GM12875 (cell line): ENCODE measurements around the gene FBN2.

Experiments used
- H3K4me3 ChIP-seq: one replicate; pipeline ENCODE4 v1.5.1; 2011; ENCODE audit warnings: low read depth, low read length, control low read depth
- TF ChIP-seq, protein P1 (sequence below): IDR thresholded peaks from 2 replicates; pipeline ENCODE4 v1.5.1; 2011; ENCODE audit warnings: low read depth, mild to moderate bottlenecking, control low read depth, inconsistent platforms, low read length, moderate library complexity, borderline replicate concordance; ENCODE audit not compliant: insufficient read depth

FBN2 gene

DNA sequence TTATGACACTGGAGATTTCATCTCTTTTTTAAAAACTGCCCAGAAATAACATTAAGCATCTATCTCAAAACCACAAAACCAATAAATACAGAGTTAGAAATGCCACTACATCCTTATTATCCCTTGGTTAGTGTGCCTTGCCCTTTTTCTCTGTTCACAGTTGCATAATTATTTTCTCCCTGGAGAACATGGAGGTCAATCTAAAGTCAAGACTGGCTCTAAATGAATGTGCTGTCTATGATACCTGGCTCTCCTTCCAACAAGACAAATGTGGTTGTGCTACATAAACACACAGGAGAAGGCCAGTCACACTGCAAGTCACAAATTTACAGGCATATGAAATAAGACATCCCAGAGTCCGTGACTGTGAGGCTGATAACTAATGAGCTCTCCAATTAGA, 2.8 kb downstream of the FBN2 start:
- no peak overlapping the region for H3K4me3 ChIP-seq
- TF ChIP-seq, protein P1, sequence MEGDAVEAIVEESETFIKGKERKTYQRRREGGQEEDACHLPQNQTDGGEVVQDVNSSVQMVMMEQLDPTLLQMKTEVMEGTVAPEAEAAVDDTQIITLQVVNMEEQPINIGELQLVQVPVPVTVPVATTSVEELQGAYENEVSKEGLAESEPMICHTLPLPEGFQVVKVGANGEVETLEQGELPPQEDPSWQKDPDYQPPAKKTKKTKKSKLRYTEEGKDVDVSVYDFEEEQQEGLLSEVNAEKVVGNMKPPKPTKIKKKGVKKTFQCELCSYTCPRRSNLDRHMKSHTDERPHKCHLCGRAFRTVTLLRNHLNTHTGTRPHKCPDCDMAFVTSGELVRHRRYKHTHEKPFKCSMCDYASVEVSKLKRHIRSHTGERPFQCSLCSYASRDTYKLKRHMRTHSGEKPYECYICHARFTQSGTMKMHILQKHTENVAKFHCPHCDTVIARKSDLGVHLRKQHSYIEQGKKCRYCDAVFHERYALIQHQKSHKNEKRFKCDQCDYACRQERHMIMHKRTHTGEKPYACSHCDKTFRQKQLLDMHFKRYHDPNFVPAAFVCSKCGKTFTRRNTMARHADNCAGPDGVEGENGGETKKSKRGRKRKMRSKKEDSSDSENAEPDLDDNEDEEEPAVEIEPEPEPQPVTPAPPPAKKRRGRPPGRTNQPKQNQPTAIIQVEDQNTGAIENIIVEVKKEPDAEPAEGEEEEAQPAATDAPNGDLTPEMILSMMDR, result no peak

DNA sequence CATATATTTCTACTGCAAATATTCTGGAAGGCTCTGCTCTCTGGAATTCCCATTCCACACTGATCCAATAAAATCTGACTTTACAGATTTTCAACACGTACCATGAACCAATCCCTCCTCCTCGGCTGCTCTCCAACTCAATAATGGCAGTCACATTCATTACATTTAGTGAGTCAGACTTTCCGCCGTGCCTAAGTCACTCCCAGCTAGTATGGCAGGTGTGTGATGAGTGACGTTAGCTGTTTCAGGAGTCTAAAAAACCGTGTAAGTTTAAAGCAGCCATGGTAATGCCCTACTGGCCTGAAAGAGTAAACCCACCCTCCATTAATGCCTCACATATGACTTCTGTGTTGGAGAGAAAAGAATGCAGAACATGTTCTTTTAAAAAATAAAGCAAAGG, 3.3 kb downstream of the FBN2 start:
- H3K4me3 ChIP-seq, result no peak overlapping the region
- TF ChIP-seq, protein P1, result no peak

GRCh38 chr5:128532776-128533175, 5.3 kb downstream of the FBN2 start:
- TF ChIP-seq, protein P1, result no peak
- no peak overlapping the region for H3K4me3 ChIP-seq

DNA sequence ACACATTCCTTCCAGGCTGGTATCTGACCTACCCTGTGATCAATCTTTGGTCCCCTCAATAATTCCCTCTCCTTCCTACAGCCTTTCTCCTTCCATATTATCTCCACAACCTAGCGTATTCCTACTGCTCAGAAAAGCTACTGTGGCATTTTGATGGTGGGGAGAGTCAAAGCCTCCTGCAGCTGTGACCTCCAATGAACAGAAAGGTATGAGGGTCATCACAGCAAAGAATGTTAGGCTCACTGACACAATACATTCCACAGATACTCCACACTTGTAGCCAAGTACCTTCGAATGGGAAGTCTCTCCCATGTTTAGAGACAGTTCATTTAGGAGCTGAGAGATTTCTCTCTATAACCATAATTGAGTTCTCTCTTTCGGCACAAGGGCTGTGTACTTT, 5.9 kb downstream of the FBN2 start:
- no peak overlapping the region for H3K4me3 ChIP-seq
- TF ChIP-seq, protein P1, result no peak

GRCh38 chr5:128528637-128529255, 9.3 kb downstream of the FBN2 start:
- TF ChIP-seq, protein P1, result no peak
- no peak overlapping the region for H3K4me3 ChIP-seq

DNA sequence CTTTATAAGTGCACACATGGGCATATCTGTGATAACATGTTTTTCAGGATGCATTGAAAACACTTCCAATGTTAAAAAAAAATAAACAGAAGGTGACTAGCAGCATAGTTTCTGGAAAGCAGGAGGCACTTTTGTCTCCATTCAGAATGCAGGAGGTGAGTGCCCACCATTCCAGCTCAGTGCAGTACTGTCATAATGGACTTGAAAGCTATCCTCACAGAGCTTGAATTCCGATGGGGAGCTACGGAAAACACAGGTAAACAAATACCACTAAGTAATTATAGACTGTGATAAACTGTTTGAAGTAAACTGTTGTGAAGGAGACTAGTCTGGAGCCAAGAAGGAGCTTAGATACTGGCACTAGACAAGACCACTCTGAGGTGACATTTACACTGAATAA, 9.9 kb downstream of the FBN2 start:
- TF ChIP-seq, protein P1, result no peak
- H3K4me3 ChIP-seq, result no peak overlapping the region

DNA sequence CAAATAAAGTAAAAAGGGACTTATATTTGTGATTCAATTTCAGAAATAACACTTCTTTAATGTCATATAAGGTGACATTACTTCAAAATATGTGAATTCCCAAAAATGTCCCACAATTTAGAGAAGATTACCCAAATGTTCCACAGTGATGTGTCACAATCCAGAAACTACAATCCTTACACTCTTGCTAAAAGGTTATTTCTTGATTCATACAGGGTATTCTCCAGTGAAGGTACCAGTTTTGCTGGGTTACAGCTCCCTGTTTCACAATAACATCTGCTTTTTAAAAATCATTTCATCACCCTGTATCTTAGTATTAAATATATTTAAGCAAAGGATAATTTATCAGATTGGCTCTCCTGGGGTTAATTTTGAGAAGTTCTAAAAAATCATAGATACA, 11.0 kb downstream of the FBN2 start:
- no peak overlapping the region for H3K4me3 ChIP-seq
- TF ChIP-seq, protein P1, result no peak
